Measurements from ENCODE around the gene EFNA2. TPM values are rescaled to one million over a fixed set of nuclear protein-coding genes. Genes with fewer than 3 reads are reported as not detected.

EFNA2 gene
- total RNA-seq, 4 donors from 2014 or later, result not detected

GRCh38 chr19:1322198-1322981 lies 36.7 kb downstream of the EFNA2 start:
- 84% methylated on average over 15 of the region's 16 CpGs for WGBS
- DNase-seq (ENCODE audit: extremely low spot score), result no peak
- Histone ChIP-seq H3K9me3 (no peaks in the 10 kb centered on the region), H3K4me1 (peaks cover 5 to 19% (median 13%) of the 10 kb centered on the region in 4 donors), H3K4me3 (no peak overlapping the region), H3K36me3 (no peaks in the 10 kb centered on the region), H3K27me3 (peaks cover 0 to 75% (median 0%) of the 10 kb centered on the region in 4 donors), H3K27ac (replicated peaks in 1 of 4) (no peak overlapping the region)
- intact Hi-C loops (cut with DNase I), result no loop called here
- no peak for TF ChIP-seq CTCF (IDR thresholded peaks at IDR 0.05)
- TF ChIP-seq POLR2AphosphoS5 (IDR thresholded peaks at IDR 0.05), result no peak
- TF ChIP-seq POLR2A (IDR thresholded peaks at IDR 0.05; ENCODE audit: low read depth), result no peak
- no peak for TF ChIP-seq EP300 (IDR thresholded peaks at IDR 0.05)

GRCh38 chr19:1324249-1324805 lies 38.7 kb downstream of the EFNA2 start:
- 83% methylated on average over 12 of the region's 12 CpGs for WGBS
- TF ChIP-seq POLR2AphosphoS5 (IDR thresholded peaks at IDR 0.05), result no peak
- no peak for TF ChIP-seq CTCF (IDR thresholded peaks at IDR 0.05)
- no peak for TF ChIP-seq EP300 (IDR thresholded peaks at IDR 0.05)
- no peak for TF ChIP-seq POLR2A (IDR thresholded peaks at IDR 0.05; ENCODE audit: low read depth)
- no peak for DNase-seq (ENCODE audit: extremely low spot score)
- peaks cover 5 to 15% (median 13%) of the 10 kb centered on the region in 4 donors for H3K4me1 ChIP-seq
- H3K27me3 ChIP-seq, result peaks cover 0 to 56% (median 0%) of the 10 kb centered on the region in 4 donors
- no peaks in the 10 kb centered on the region for H3K9me3 ChIP-seq
- peak overlapping the region in 3 of 4 donors; percentile 46 to 56 (median 49) for H3K4me3 ChIP-seq
- H3K27ac ChIP-seq (replicated peaks in 1 of 4), result no peak overlapping the region
- intact Hi-C loops (cut with DNase I), result no loop called here
- no peaks in the 10 kb centered on the region for H3K36me3 ChIP-seq

- Histone ChIP-seq H3K9me3 (no peaks in the 10 kb centered on the region), H3K4me1 (peaks cover 5 to 15% (median 13%) of the 10 kb centered on the region in 4 donors), H3K36me3 (no peaks in the 10 kb centered on the region), H3K4me3 (peak overlapping the region; percentile 43 to 56 (median 48)), H3K27me3 (peaks cover 0 to 53% (median 0%) of the 10 kb centered on the region in 4 donors), H3K27ac (replicated peaks in 1 of 4) (peak overlapping the region in 1 of 4 donors; percentile 9)
- under 1% methylated on average over 19 of the region's 66 CpGs for WGBS
- intact Hi-C loops (cut with DNase I), result no loop called here
- DNase-seq (ENCODE audit: extremely low spot score), result no peak
- TF ChIP-seq POLR2A (IDR thresholded peaks at IDR 0.05; ENCODE audit: low read depth), result no peak
- TF ChIP-seq POLR2AphosphoS5 (IDR thresholded peaks at IDR 0.05), result peak in 1 of 2 donors; percentile 12
Measured at GRCh38 chr19:1324806-1325567, 39.3 kb downstream of the EFNA2 start.

- no peak for DNase-seq (ENCODE audit: extremely low spot score)
- H3K27me3 ChIP-seq, result peaks cover 0 to 57% (median 0%) of the 10 kb centered on the region in 4 donors
- peaks cover 5 to 15% (median 13%) of the 10 kb centered on the region in 4 donors for H3K4me1 ChIP-seq
- intact Hi-C loops (cut with DNase I), result no loop called here
- H3K36me3 ChIP-seq, result no peaks in the 10 kb centered on the region
- H3K4me3 ChIP-seq, result peak overlapping the region; percentile 43 to 56 (median 48)
- no peak for TF ChIP-seq POLR2A (IDR thresholded peaks at IDR 0.05; ENCODE audit: low read depth)
- TF ChIP-seq EP300 (IDR thresholded peaks at IDR 0.05), result no peak
- TF ChIP-seq CTCF (IDR thresholded peaks at IDR 0.05), result no peak
- TF ChIP-seq POLR2AphosphoS5 (IDR thresholded peaks at IDR 0.05), result no peak
- 89% methylated on average over 10 of the region's 38 CpGs for WGBS
- H3K9me3 ChIP-seq, result no peaks in the 10 kb centered on the region
- no peak overlapping the region for H3K27ac ChIP-seq (replicated peaks in 1 of 4)
Measured at GRCh38 chr19:1325568-1326294, 40.1 kb downstream of the EFNA2 start.
